ENCODE measurements around the gene TMEM106C.

TMEM106C gene

DNA sequence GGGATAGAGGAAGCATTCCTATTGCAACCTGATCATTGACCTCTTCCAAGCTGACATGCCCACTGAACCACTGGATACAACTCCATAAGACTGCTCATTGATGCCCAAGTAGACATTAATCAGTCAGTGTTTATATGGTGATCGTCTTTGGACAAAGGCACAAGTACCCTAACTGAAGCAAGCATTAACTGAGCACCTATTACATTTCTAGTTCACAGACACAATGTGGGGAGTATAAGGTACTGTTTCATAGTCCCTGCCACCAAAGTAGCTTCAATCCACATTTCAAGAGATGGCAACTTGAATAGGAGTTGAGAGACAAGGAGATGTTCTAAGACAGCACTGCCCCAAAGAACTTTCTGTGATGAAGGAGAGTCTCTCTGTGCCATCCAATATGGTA lies 51.7 kb downstream of the TMEM106C start:
- in situ Hi-C loops (cut with MboI; ENCODE audit: low sequenced_read_pairs) = no loop called here

DNA sequence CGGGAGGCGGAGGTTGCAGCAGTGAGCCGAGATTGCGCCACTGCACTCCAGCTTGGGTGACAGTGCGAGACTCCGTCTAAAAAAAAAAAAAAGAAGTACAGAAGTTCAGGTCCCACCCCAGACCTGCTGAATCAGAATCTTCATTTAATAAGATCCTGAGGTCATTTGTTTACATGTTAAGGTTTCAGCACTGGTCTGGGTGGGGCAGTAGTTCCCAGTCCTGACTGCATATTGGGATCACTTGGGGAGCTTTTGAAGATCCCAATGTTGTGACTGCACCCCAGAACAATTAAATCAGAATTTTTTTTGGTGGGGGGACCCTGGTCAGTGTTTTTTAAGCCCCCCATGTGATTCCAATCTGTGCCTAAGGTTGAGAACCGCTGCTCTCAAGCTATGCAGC lies 52.6 kb downstream of the TMEM106C start:
- in situ Hi-C loops (cut with MboI; ENCODE audit: low sequenced_read_pairs) = no loop called here

DNA sequence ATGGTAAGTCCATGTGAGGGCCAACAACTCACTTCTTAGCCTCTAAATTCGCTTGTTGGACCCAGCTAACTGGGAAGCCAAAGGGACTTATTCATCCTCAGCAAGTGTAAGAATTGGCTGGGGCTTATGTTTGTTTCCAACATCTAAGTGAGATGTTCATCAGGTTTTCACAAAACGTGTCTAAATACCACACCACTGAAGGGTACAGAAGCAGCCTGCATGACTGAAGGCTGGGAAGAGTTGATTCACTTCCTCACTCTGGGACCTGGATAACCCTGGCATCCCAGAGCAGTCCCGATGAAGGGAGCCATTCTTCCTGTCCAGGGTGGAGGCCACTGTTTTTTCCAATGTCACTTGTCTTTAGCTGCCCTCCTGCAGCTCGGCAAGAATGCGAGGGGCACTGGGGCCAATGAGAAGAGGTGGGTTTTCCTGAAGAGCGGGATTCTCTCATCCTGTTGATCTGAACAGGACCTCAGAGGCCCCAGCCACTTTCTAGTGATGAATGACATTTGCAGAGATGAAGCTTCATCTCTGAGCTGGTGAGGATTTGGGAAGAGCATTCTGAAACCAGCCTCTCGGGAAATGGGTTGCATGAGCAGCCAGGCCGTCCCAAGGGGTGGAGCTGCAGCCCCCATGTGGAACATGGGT lies 53.1 kb downstream of the TMEM106C start:
- in situ Hi-C loops (cut with MboI; ENCODE audit: low sequenced_read_pairs) = no loop called here

DNA sequence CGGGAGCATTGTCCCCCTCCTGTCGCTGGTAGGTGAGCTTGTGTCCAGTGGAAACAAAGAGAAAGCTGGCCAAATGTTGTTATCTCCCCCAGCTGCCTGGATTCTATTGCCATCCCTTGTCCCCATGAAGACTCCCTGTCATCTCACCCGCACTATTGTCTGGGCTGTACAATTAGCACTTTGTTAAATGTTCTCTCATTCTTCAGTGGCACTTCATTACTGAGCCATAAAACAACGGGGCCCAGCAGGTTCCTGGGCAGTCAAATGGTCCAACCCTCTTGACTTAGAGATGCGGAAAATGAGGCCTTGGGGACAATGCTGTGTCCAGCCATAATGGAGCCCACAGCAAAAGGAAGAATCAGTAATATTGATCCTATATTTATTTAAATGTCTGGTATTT lies 54.1 kb downstream of the TMEM106C start:
- in situ Hi-C loops (cut with MboI; ENCODE audit: low sequenced_read_pairs) = no loop called here

DNA sequence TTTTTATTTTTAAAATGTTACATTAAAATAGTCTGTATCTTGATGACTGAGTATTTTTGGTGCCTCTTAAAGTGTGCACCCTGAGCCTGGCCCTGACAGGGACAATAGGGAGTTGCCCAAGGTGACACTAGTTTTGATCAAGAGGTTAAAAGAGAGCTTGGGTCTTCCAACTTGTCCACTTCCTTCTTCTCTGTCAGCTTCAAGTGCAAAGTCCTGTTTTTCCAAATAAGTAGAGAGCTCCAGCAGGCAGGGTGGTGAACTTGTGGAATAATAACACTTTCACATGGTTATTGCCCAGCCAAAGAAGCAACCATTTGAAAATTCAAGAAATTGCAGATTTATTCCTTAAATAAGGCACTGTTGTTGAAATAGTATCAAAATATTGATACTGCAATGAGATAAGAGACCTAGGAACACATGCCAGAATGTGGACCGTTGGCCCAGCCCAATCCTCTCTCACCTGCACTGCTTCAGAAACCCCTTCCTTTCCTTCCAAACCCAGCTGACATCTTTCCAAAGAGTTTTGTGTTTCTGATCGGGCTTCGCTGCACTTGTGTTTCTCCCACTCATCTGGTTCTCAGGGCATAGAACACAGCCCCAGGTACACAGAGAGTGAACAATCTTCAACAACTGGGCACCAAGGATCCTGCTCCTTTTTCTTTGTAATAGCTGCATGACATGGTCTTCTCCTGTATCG lies 54.7 kb downstream of the TMEM106C start:
- in situ Hi-C loops (cut with MboI; ENCODE audit: low sequenced_read_pairs) = no loop called here

Data from HL-60/S4 (cell line).